IMR-90 (cell line): Measurements from ENCODE around the gene REPS1. TPM values are rescaled to one million over a fixed set of nuclear protein-coding genes. Genes with fewer than 3 reads are reported as not detected.

Experiments
- ATAC-seq: fragments of 200-7000 bp; cut with Tn5 transposase; 2 replicates; pipeline ENCODE4 v1.9.1; 2020; ENCODE audit warnings: low read depth, mild to moderate bottlenecking, moderate library complexity
- BruUV-seq: library from RNA; stranded (reverse); fragments of 400-500 nt; replicated peaks from 2 replicates; lab custom pipeline; 2021; lab: Mats Ljungman, UMichigan
- CTCF ChIA-PET: fragments of 300-600 bp; formaldehyde crosslinking; extraction: SDS; loops from one replicate; lab custom pipeline; 2021; ENCODE audit warnings: antibody characterized with exemption; lab: Yijun Ruan, JAX
- POLR2A ChIA-PET: fragments of 300-600 bp; sonication (Branson Sonifier 250); formaldehyde crosslinking; loops from one replicate; lab custom pipeline; 2022; ENCODE audit warnings: antibody characterized with exemption; ENCODE audit not compliant: unreplicated experiment; lab: Charles Lee
- DNase-seq: peaks from one replicate; pipeline ENCODE4 v3.0.0; 2013
- H2AFZ ChIP-seq: replicated peaks from 2 replicates; pipeline ENCODE3; 2013; ENCODE audit warnings: low read length, mild to moderate bottlenecking; ENCODE audit not compliant: poor library complexity
- H2AK5ac ChIP-seq: 2 replicates; pipeline ENCODE4 v1.6.1; 2013; ENCODE audit warnings: low read depth, low read length, inconsistent platforms
- H2AK9ac ChIP-seq: replicated peaks from 2 replicates; pipeline ENCODE3; 2013; ENCODE audit warnings: mild to moderate bottlenecking, low read depth, low read length, moderate library complexity; ENCODE audit not compliant: poor library complexity
- H2BK120ac ChIP-seq: 2 replicates; pipeline ENCODE4 v1.6.1; 2013; ENCODE audit warnings: low read depth, low read length, inconsistent platforms
- H2BK15ac ChIP-seq: 3 replicates; pipeline ENCODE4 v1.6.1; 2013; ENCODE audit warnings: low read depth, low read length, inconsistent platforms
- H2BK20ac ChIP-seq: 2 replicates; pipeline ENCODE4 v1.6.1; 2013; ENCODE audit warnings: low read depth, mild to moderate bottlenecking, inconsistent platforms, low read length, moderate library complexity
- H2BK5ac ChIP-seq: 2 replicates; pipeline ENCODE4 v1.6.1; 2013; ENCODE audit warnings: mild to moderate bottlenecking, low read depth, low read length, inconsistent platforms; ENCODE audit not compliant: poor library complexity, severe bottlenecking
- H3K14ac ChIP-seq: replicated peaks from 2 replicates; pipeline ENCODE4 v1.6.1; 2013; ENCODE audit warnings: low read depth, low read length, inconsistent platforms
- H3K18ac ChIP-seq: 2 replicates; pipeline ENCODE4 v1.6.1; 2013; ENCODE audit warnings: low read depth, low read length, control low read depth
- H3K23ac ChIP-seq: 2 replicates; pipeline ENCODE4 v1.6.1; 2013; ENCODE audit warnings: low read depth, low read length, inconsistent platforms
- H3K27ac ChIP-seq: 2 replicates; pipeline ENCODE4 v1.5.1; 2013; ENCODE audit warnings: mild to moderate bottlenecking, control low read depth, low read length; ENCODE audit not compliant: insufficient read depth
- H3K27me3 ChIP-seq: 2 replicates; pipeline ENCODE4 v1.6.1; 2013; ENCODE audit warnings: low read length; ENCODE audit not compliant: control insufficient read depth, insufficient read depth
- H3K36me3 ChIP-seq: 2 replicates; pipeline ENCODE4 v1.6.1; 2013; ENCODE audit warnings: low read length, mixed read lengths; ENCODE audit not compliant: control insufficient read depth, insufficient read depth
- H3K4ac ChIP-seq: 2 replicates; pipeline ENCODE4 v1.6.1; 2013; ENCODE audit warnings: low read depth, low read length, inconsistent platforms
- H3K4me1 ChIP-seq: 2 replicates; pipeline ENCODE4 v1.6.1; 2013; ENCODE audit warnings: low read length, mixed read lengths; ENCODE audit not compliant: control insufficient read depth, insufficient read depth
- H3K4me2 ChIP-seq: 2 replicates; pipeline ENCODE4 v1.6.1; 2013; ENCODE audit warnings: low read depth, mild to moderate bottlenecking, control low read depth, low read length, moderate library complexity
- H3K4me3 ChIP-seq: 2 replicates; pipeline ENCODE4 v1.5.1; 2013; ENCODE audit warnings: low read depth, mild to moderate bottlenecking, control low read depth, low read length, moderate library complexity; ENCODE audit not compliant: insufficient read depth
- H3K56ac ChIP-seq: 2 replicates; pipeline ENCODE4 v1.6.1; 2013; ENCODE audit warnings: low read length, inconsistent platforms; ENCODE audit not compliant: insufficient read depth; ENCODE audit errors: extremely low read depth
- H3K79me1 ChIP-seq, 2 experiments: 2 replicates each; pipeline ENCODE4 v1.6.1; 2013; ENCODE audit warnings: low read length in 2 of 2, inconsistent platforms in 1 of 2, low read depth in 1 of 2
- H3K9ac ChIP-seq: 2 replicates; pipeline ENCODE4 v1.6.1; 2013; ENCODE audit warnings: low read depth, low read length, control low read depth
- H3K9me1 ChIP-seq: 2 replicates; pipeline ENCODE4 v1.6.1; 2013; ENCODE audit warnings: low read length, inconsistent platforms; ENCODE audit not compliant: insufficient read depth
- H3K9me3 ChIP-seq: 2 replicates; pipeline ENCODE4 v1.6.1; 2013; ENCODE audit warnings: low read length; ENCODE audit not compliant: control insufficient read depth, insufficient read depth
- H4K20me1 ChIP-seq: 2 replicates; pipeline ENCODE4 v1.6.1; 2013; ENCODE audit warnings: low read length, inconsistent platforms; ENCODE audit not compliant: insufficient read depth
- H4K5ac ChIP-seq: 2 replicates; pipeline ENCODE4 v1.6.1; 2013; ENCODE audit warnings: mild to moderate bottlenecking, low read depth, low read length, control low read depth
- H4K8ac ChIP-seq, 2 experiments: 2 replicates each; pipeline ENCODE4 v1.6.1; 2013; ENCODE audit warnings: low read depth in 2 of 2, low read length in 2 of 2, control low read depth in 1 of 2, inconsistent platforms in 1 of 2
- H4K91ac ChIP-seq: 2 replicates; pipeline ENCODE4 v1.6.1; 2013; ENCODE audit warnings: low read depth, low read length, inconsistent platforms; ENCODE audit not compliant: insufficient read depth
- BHLHE40 ChIP-seq: fragments of 150-350 bp; IDR thresholded peaks from 2 replicates; pipeline ENCODE4 v1.6.1; 2016; ENCODE audit warnings: mild to moderate bottlenecking, low read depth, low read length
- CEBPB ChIP-seq: IDR thresholded peaks from 2 replicates; pipeline ENCODE4 v1.6.1; 2012; ENCODE audit warnings: low read depth, low read length, improper control_type of control experiment
- CHD1 ChIP-seq: IDR thresholded peaks from 2 replicates; pipeline ENCODE4 v1.6.1; 2012; ENCODE audit warnings: low read depth, low read length, improper control_type of control experiment
- CTCF ChIP-seq: conservative IDR thresholded peaks from 2 replicates; pipeline ENCODE4 v1.5.1; 2012; ENCODE audit warnings: mild to moderate bottlenecking, low read depth, low read length, improper control_type of control experiment
- ELK1 ChIP-seq: fragments of 150-350 bp; IDR thresholded peaks from 2 replicates; pipeline ENCODE4 v1.6.1; 2016; ENCODE audit warnings: low read depth, mild to moderate bottlenecking, low read length, moderate library complexity, borderline replicate concordance
- FOS ChIP-seq: fragments of 150-350 bp; IDR thresholded peaks from 2 replicates; pipeline ENCODE4 v1.6.1; 2016; ENCODE audit warnings: low read depth, low read length
- MAFK ChIP-seq: IDR thresholded peaks from 2 replicates; pipeline ENCODE4 v1.6.1; 2012; ENCODE audit warnings: low read depth, low read length, improper control_type of control experiment
- MAZ ChIP-seq: IDR thresholded peaks from 2 replicates; pipeline ENCODE4 v1.6.1; 2012; ENCODE audit warnings: low read depth, mild to moderate bottlenecking, low read length, improper control_type of control experiment, moderate library complexity, borderline replicate concordance
- MXI1 ChIP-seq: IDR thresholded peaks from 2 replicates; pipeline ENCODE4 v1.6.1; 2012; ENCODE audit warnings: low read depth, mild to moderate bottlenecking, low read length, moderate library complexity, borderline replicate concordance
- NFE2L2 ChIP-seq: fragments of 150-350 bp; IDR thresholded peaks from 2 replicates; pipeline ENCODE4 v1.6.1; 2016; ENCODE audit warnings: low read depth, mild to moderate bottlenecking, low read length
- POLR2A ChIP-seq: IDR thresholded peaks from 2 replicates; pipeline ENCODE4 v1.6.1; 2012; ENCODE audit warnings: mild to moderate bottlenecking, low read depth, low read length
- RAD21 ChIP-seq: IDR thresholded peaks from 2 replicates; pipeline ENCODE4 v1.6.1; 2012; ENCODE audit warnings: low read length, improper control_type of control experiment
- RCOR1 ChIP-seq: IDR thresholded peaks from 2 replicates; pipeline ENCODE4 v1.6.1; 2012; ENCODE audit warnings: mild to moderate bottlenecking, low read length, improper control_type of control experiment; ENCODE audit not compliant: insufficient replicate concordance
- RFX5 ChIP-seq: IDR thresholded peaks from 2 replicates; pipeline ENCODE4 v1.8.0; 2012; ENCODE audit warnings: low read depth, mild to moderate bottlenecking, low read length, moderate library complexity
- SMC3 ChIP-seq: fragments of 150-350 bp; IDR thresholded peaks from 2 replicates; pipeline ENCODE4 v1.6.1; 2016; ENCODE audit warnings: low read depth, mild to moderate bottlenecking, antibody characterized with exemption, low read length, moderate library complexity
- USF2 ChIP-seq: fragments of 150-350 bp; IDR thresholded peaks from 2 replicates; pipeline ENCODE4 v1.6.1; 2017; ENCODE audit warnings: mild to moderate bottlenecking, antibody characterized with exemption, low read length, low read depth
- WGBS, 2 experiments: methylation state at CpG; one replicate each; pipeline versions ENCODE4 v1.1.5 to v1.1.7; 2013; ENCODE audit warnings: missing lambda C conversion rate in 2 of 2; ENCODE audit not compliant: insufficient read length in 1 of 2; ENCODE audit errors: extremely low coverage in 2 of 2; 5-methylcytosine and 5-hydroxymethylcytosine counted together
- dilution Hi-C: fragments of 300-500 bp; cut with HindIII; formaldehyde crosslinking; loops from one replicate; pipeline ENCODE4 v1.14.3; 2018; ENCODE audit warnings: low sequenced_read_pairs; ENCODE audit not compliant: unreplicated experiment
- in situ Hi-C: fragments of 300-500 bp; cut with MboI; formaldehyde crosslinking; loops from 3 replicates; pipeline ENCODE4 v1.14.3; 2019; ENCODE audit warnings: low sequenced_read_pairs, inconsistent platforms, mixed read lengths
- intact Hi-C: fragments of 100-400 bp; cut with micrococcal nuclease; formaldehyde crosslinking; loops from 2 replicates; pipeline ENCODE4 v1.10.0; 2022
- polyA plus RNA-seq, 3 experiments: library from polyadenylated mRNA; depleted of rRNA; stranded (reverse); fragments of >200 nt; gene quantifications; 2 replicates each; pipeline ENCODE4 v1.2.3, GENCODE V29; 2012; ENCODE audit warnings: low replicate concordance in 1 of 3
- total RNA-seq: library from RNA; depleted of rRNA; stranded (reverse); fragments of >200 nt; gene quantifications from 2 replicates; pipeline ENCODE4 v1.2.3, GENCODE V29; 2012

Gene REPS1
- total and polyA plus RNA-seq, 2 of the 4 experiments (the other 2 are of a cell fraction), result 21.9 to 24.2 TPM

GRCh38 chr6:138978229-138978628 is 9.8 kb downstream of the REPS1 start:
- TF ChIP-seq NFE2L2 (no peak), ELK1 (no peak), MXI1 (no peak), RCOR1 (no peak), RFX5 (no peak), BHLHE40 (no peak), USF2 (no peak), CTCF (no peak), POLR2A (no peak), CEBPB (no peak), RAD21 (no peak), CHD1 (no peak), FOS (no peak), SMC3 (no peak), MAZ (no peak), MAFK (no peak)
- Histone ChIP-seq H2AK9ac (no peak overlapping the region), H3K9me1 (0 out of 2 replicates have a peak, but pooled peaks cover 2% of the 10 kb centered on the region), H3K4me1 (no peaks in the 10 kb centered on the region), H4K5ac (no peak overlapping the region), H3K36me3 (no peaks in the 10 kb centered on the region), H2AK5ac (no peak overlapping the region), H4K20me1 (peaks cover 9% of the 10 kb centered on the region; the same call in 1 of the 2 replicates), H2BK15ac (no peak overlapping the region), H3K27ac (no peak overlapping the region), H3K27me3 (no peaks in the 10 kb centered on the region), H2BK5ac (no peak overlapping the region), H4K91ac (no peak overlapping the region), H3K4ac (no peak overlapping the region), H2BK20ac (no peak overlapping the region), H3K79me1 (peaks cover 26 to 37% of the 10 kb centered on the region in 2 experiments), H3K56ac (no peak overlapping the region), H2AFZ (no peak overlapping the region), H3K4me2 (no peak overlapping the region), H2BK120ac (no peak overlapping the region), H4K8ac (no peak overlapping the region), H3K9ac (no peak overlapping the region), H3K9me3 (no peaks in the 10 kb centered on the region), H3K14ac (no peak overlapping the region), H3K4me3 (no peak overlapping the region), H3K18ac (no peak overlapping the region), H3K23ac (no peak overlapping the region)
- CTCF ChIA-PET, result no interaction called here
- ATAC-seq (no peak), DNase-seq (no peak)
- dilution Hi-C loops, result no loop called here
- 100% methylated on average over 1 of the region's 4 CpGs; no CpG with 5 or more reads in 1 of the 2 experiments for WGBS, 2 experiments
- BruUV-seq, result no TSS peak
- intact Hi-C loops, result no loop called here
- POLR2A ChIA-PET, result no interaction called here
- in situ Hi-C loops, result no loop called here
